DMS 273 treated with DMSO at 0.1 percent for 48 hours (cell line): ENCODE results near the gene LAMA3.

ENCODE experiments used
- DNase-seq: peaks from one replicate; lab custom pipeline; 2025; lab: John Stamatoyannopoulos, UW

LAMA3 gene

GRCh38 chr18:23825496-23825895 is 136.2 kb downstream of the LAMA3 start:
- DNase-seq: no peak

GRCh38 chr18:23825978-23826405 is 136.7 kb downstream of the LAMA3 start:
- DNase-seq: no peak

GRCh38 chr18:23826850-23827620 is 137.8 kb downstream of the LAMA3 start:
- DNase-seq: no peak

- DNase-seq: no peak
Measured at GRCh38 chr18:23827681-23828080, 138.4 kb downstream of the LAMA3 start.

GRCh38 chr18:23828426-23828825 is 139.2 kb downstream of the LAMA3 start:
- no peak for DNase-seq

- no peak for DNase-seq
Measured at GRCh38 chr18:23832911-23833310, 143.7 kb downstream of the LAMA3 start.

GRCh38 chr18:23833714-23834113 is 144.5 kb downstream of the LAMA3 start:
- DNase-seq: no peak

- no peak for DNase-seq
Measured at GRCh38 chr18:23835091-23835490, 145.8 kb downstream of the LAMA3 start.

GRCh38 chr18:23835506-23835905 is 146.3 kb downstream of the LAMA3 start:
- no peak for DNase-seq

- DNase-seq: no peak
Measured at GRCh38 chr18:23837591-23837990, 148.3 kb downstream of the LAMA3 start.

GRCh38 chr18:23838233-23838632 is 149.0 kb downstream of the LAMA3 start:
- DNase-seq: no peak

- no peak for DNase-seq
Measured at GRCh38 chr18:23838801-23839366, 149.6 kb downstream of the LAMA3 start.

GRCh38 chr18:23842305-23842704 is 153.1 kb downstream of the LAMA3 start:
- DNase-seq: no peak

- no peak for DNase-seq
Measured at GRCh38 chr18:23844991-23845680, 155.9 kb downstream of the LAMA3 start.

GRCh38 chr18:23845988-23846630 is 156.9 kb downstream of the LAMA3 start:
- no peak for DNase-seq

- no peak for DNase-seq
Measured at GRCh38 chr18:23847321-23847986, 158.2 kb downstream of the LAMA3 start.

- no peak for DNase-seq
Measured at GRCh38 chr18:23849141-23849540, 159.9 kb downstream of the LAMA3 start.

GRCh38 chr18:23850215-23850614 is 161.0 kb downstream of the LAMA3 start:
- no peak for DNase-seq

GRCh38 chr18:23851470-23852002 is 162.3 kb downstream of the LAMA3 start:
- no peak for DNase-seq

GRCh38 chr18:23852236-23853045 is 163.2 kb downstream of the LAMA3 start:
- DNase-seq: no peak
